Measurements from ENCODE around the gene SNAP23.

DNA sequence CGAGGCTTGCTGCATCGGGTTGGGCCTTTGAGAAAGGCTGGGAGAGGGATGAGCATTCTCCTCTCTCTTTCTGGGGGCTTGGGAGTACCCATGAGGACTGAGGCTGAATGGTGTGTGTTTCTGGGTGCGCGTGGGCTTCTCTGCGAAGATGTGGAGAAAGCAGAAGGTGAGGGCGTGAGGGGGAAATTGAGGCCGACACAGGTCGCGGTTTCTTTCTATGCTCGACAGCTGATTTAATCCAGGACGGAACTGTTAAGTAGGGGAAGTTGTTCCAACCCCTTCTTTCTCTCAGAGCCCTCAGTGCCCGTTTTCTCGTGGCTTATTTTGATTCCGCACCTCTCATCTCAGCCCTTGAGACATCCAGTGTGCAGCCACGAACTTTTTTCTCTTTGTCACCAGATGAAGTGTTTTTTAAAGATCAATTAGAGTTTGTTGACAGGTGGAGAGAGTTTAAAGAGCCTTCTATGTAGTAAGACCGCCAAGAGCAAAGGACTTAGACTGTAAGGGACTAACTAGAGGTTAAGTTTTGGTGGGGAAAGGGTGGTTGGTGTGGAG, 80.7 kb downstream of the SNAP23 start:
- TF ChIP-seq, protein P1, sequence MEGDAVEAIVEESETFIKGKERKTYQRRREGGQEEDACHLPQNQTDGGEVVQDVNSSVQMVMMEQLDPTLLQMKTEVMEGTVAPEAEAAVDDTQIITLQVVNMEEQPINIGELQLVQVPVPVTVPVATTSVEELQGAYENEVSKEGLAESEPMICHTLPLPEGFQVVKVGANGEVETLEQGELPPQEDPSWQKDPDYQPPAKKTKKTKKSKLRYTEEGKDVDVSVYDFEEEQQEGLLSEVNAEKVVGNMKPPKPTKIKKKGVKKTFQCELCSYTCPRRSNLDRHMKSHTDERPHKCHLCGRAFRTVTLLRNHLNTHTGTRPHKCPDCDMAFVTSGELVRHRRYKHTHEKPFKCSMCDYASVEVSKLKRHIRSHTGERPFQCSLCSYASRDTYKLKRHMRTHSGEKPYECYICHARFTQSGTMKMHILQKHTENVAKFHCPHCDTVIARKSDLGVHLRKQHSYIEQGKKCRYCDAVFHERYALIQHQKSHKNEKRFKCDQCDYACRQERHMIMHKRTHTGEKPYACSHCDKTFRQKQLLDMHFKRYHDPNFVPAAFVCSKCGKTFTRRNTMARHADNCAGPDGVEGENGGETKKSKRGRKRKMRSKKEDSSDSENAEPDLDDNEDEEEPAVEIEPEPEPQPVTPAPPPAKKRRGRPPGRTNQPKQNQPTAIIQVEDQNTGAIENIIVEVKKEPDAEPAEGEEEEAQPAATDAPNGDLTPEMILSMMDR (IDR thresholded peaks at IDR 0.05): no peak
- no peak for TF ChIP-seq POLR2A (IDR thresholded peaks at IDR 0.05)
